Uterus (tissue), 2 donors: Measurements from ENCODE around the gene CD46.

ENCODE experiments used
- CTCF ChIP-seq, 4 experiments: fragments of 200-600 bp in 2 of 4; fragments of 450-650 bp in 2 of 4; sonication (generic) in 2 of 4; IDR thresholded peaks; one replicate each; pipeline ENCODE4 v1.5.1; 2016 to 2019; ENCODE audit warnings: antibody characterized with exemption in 4 of 4, mild to moderate bottlenecking in 2 of 4, moderate library complexity in 1 of 4
- POLR2A ChIP-seq, 2 donors: fragments of 450-650 bp; IDR thresholded peaks; one replicate each; pipeline ENCODE4 v1.6.1; 2016; ENCODE audit warnings: antibody characterized with exemption in 2 of 2, mild to moderate bottlenecking in 1 of 2, moderate library complexity in 1 of 2

GRCh38 chr1:207806531-207807325 is 54.9 kb downstream of the CD46 start:
- no peak for TF ChIP-seq CTCF (IDR thresholded peaks at IDR 0.05)
- TF ChIP-seq POLR2A (IDR thresholded peaks at IDR 0.05) = no peak
